GM23338 (cell line): Measurements from ENCODE around the gene FBXO47.
"Not testable (repeated sequence)": the region's sequence is repeated elsewhere in the genome, so short reads cannot be mapped to it uniquely, and the experiment has no call there.

ENCODE experiments used
- CREB1 ChIP-seq: fragments of 250-450 bp; sonication (Bioruptor Pico); IDR thresholded peaks from 2 replicates; pipeline ENCODE4 v1.5.0; 2020; ENCODE audit warnings: low read depth, mild to moderate bottlenecking, moderate library complexity
- CTCF ChIP-seq, 2 experiments: fragments of 200-600 bp in 1 of 2; sonication (generic) in 1 of 2; conservative IDR thresholded peaks; 2 replicates each; pipeline versions ENCODE4 v1.5.1 to v1.6.1; 2016 to 2017; ENCODE audit warnings: antibody characterized with exemption in 2 of 2, low read depth in 2 of 2, mild to moderate bottlenecking in 2 of 2, moderate library complexity in 1 of 2
- EZH2 ChIP-seq: fragments of 200-600 bp; sonication (generic); IDR thresholded peaks from one replicate; pipeline ENCODE4 v1.8.0; 2017; ENCODE audit warnings: antibody characterized with exemption, mild to moderate bottlenecking, low read depth; ENCODE audit not compliant: unreplicated experiment
- EZH2phosphoT487 ChIP-seq: fragments of 200-600 bp; sonication (generic); IDR thresholded peaks from one replicate; pipeline ENCODE4 v1.8.1; 2018; ENCODE audit warnings: antibody characterized with exemption; ENCODE audit not compliant: unreplicated experiment
- JUNB ChIP-seq: IDR thresholded peaks from one replicate; pipeline ENCODE4 v1.6.1; 2016; ENCODE audit warnings: antibody characterized with exemption; ENCODE audit not compliant: unreplicated experiment
- NANOG ChIP-seq: IDR thresholded peaks from 2 replicates; pipeline ENCODE4 v1.6.1; 2016; ENCODE audit warnings: antibody characterized with exemption, borderline replicate concordance
- POLR2AphosphoS5 ChIP-seq: IDR thresholded peaks from 2 replicates; pipeline ENCODE4 v1.6.1; 2016; ENCODE audit warnings: antibody characterized with exemption, low read depth
- REST ChIP-seq: IDR thresholded peaks from one replicate; pipeline ENCODE4 v1.6.1; 2018; ENCODE audit warnings: antibody characterized with exemption; ENCODE audit not compliant: unreplicated experiment
- STAT1 ChIP-seq: IDR thresholded peaks from one replicate; pipeline ENCODE4 v1.6.1; 2016; ENCODE audit warnings: antibody characterized with exemption; ENCODE audit not compliant: unreplicated experiment
- ZNF331 ChIP-seq: fragments of 250-450 bp; sonication (Bioruptor Pico); IDR thresholded peaks from 2 replicates; pipeline ENCODE4 v1.5.0; 2020; ENCODE audit warnings: low read depth, mild to moderate bottlenecking, moderate library complexity
- ZNF462 ChIP-seq: fragments of 250-450 bp; sonication (Bioruptor Pico); IDR thresholded peaks from 2 replicates; pipeline ENCODE4 v1.5.0; 2020; ENCODE audit warnings: mild to moderate bottlenecking, moderate library complexity

GRCh38 chr17:38953800-38954199 lies 13.4 kb downstream of the FBXO47 start:
- TF ChIP-seq POLR2AphosphoS5; CTCF (conservative IDR thresholded peaks at IDR 0.05; ENCODE audit: low read depth in 2 of 2); EZH2phosphoT487; REST; ZNF331 (CRISPR knock-in tag); NANOG; CREB1 (CRISPR knock-in tag); ZNF462; EZH2; JUNB; STAT1: not testable (repeated sequence)
